Skeletal muscle tissue (tissue), 4 donors: Measurements from ENCODE around the gene THRAP3. TPM values are rescaled to one million over a fixed set of nuclear protein-coding genes. Genes with fewer than 3 reads are reported as not detected.

Experiments
- H3K27ac ChIP-seq: one replicate; pipeline ENCODE4 v1.7.0; 2013; ENCODE audit warnings: mild to moderate bottlenecking, low read depth, low read length, inconsistent platforms
- H3K27me3 ChIP-seq, 3 donors: one replicate each; pipeline ENCODE4 v1.7.0; 2013; ENCODE audit warnings: low read length in 3 of 3; ENCODE audit not compliant: control insufficient read depth in 3 of 3, insufficient read depth in 3 of 3
- H3K36me3 ChIP-seq, 3 donors: one replicate each; pipeline ENCODE4 v1.7.0; 2013; ENCODE audit warnings: low read length in 3 of 3; ENCODE audit not compliant: control insufficient read depth in 3 of 3, insufficient read depth in 3 of 3
- H3K4me1 ChIP-seq, 3 donors: one replicate each; pipeline ENCODE4 v1.7.0; 2013; ENCODE audit warnings: low read length in 3 of 3, mild to moderate bottlenecking in 3 of 3; ENCODE audit not compliant: control insufficient read depth in 3 of 3, insufficient read depth in 3 of 3
- H3K4me3 ChIP-seq, 3 donors: one replicate each; pipeline ENCODE4 v1.7.0; 2013; ENCODE audit warnings: low read length in 3 of 3
- H3K9ac ChIP-seq, 3 donors: one replicate each; pipeline ENCODE4 v1.7.0; 2013; ENCODE audit warnings: low read length in 3 of 3, mild to moderate bottlenecking in 3 of 3, moderate library complexity in 2 of 3, low read depth in 1 of 3
- H3K9me3 ChIP-seq, 3 donors: one replicate each; pipeline ENCODE4 v1.7.0; 2013; ENCODE audit warnings: low read length in 3 of 3; ENCODE audit not compliant: control insufficient read depth in 3 of 3
- total RNA-seq: library from RNA; depleted of rRNA; stranded (reverse); fragments of >200 nt; gene quantifications from one replicate; pipeline ENCODE4 v1.2.3, GENCODE V29; 2014
- donor health status: Osteomylitis.

Gene THRAP3
- total RNA-seq, 1 donor from 2014 or later: 51.7 TPM

- Histone ChIP-seq H3K27ac (no peak overlapping the region), H3K9me3 (no peaks in the 10 kb centered on the region), H3K4me3 (no peak overlapping the region), H3K9ac (no peak overlapping the region), H3K36me3 (peaks cover 0 to 6% (median 0%) of the 10 kb centered on the region in 3 donors), H3K27me3 (no peaks in the 10 kb centered on the region), H3K4me1 (peaks cover 21 to 34% (median 32%) of the 10 kb centered on the region in 3 donors)
Measured at GRCh38 chr1:36269408-36269838, 45.2 kb downstream of the THRAP3 start.

GRCh38 chr1:36273024-36273423, 48.8 kb downstream of the THRAP3 start:
- H3K27ac ChIP-seq: peak overlapping the region; percentile 68
- peaks cover 0 to 6% (median 0%) of the 10 kb centered on the region in 3 donors for H3K36me3 ChIP-seq
- peaks cover 14 to 18% (median 16%) of the 10 kb centered on the region in 3 donors for H3K4me1 ChIP-seq
- no peaks in the 10 kb centered on the region for H3K27me3 ChIP-seq
- H3K4me3 ChIP-seq: no peak overlapping the region
- no peak overlapping the region for H3K9ac ChIP-seq
- H3K9me3 ChIP-seq: no peaks in the 10 kb centered on the region

- H3K4me3 ChIP-seq: no peak overlapping the region
- peaks cover 16 to 19% (median 17%) of the 10 kb centered on the region in 3 donors for H3K4me1 ChIP-seq
- H3K27ac ChIP-seq: no peak overlapping the region
- no peak overlapping the region for H3K9ac ChIP-seq
- no peaks in the 10 kb centered on the region for H3K27me3 ChIP-seq
- peaks cover 0 to 6% (median 0%) of the 10 kb centered on the region in 3 donors for H3K36me3 ChIP-seq
- no peaks in the 10 kb centered on the region for H3K9me3 ChIP-seq
Measured at GRCh38 chr1:36274201-36274600, 50.0 kb downstream of the THRAP3 start.

GRCh38 chr1:36276688-36277087, 52.4 kb downstream of the THRAP3 start:
- no peaks in the 10 kb centered on the region for H3K9me3 ChIP-seq
- H3K27me3 ChIP-seq: no peaks in the 10 kb centered on the region
- no peak overlapping the region for H3K9ac ChIP-seq
- H3K27ac ChIP-seq: peak overlapping the region; percentile 91
- peaks cover 21 to 28% (median 26%) of the 10 kb centered on the region in 3 donors for H3K4me1 ChIP-seq
- H3K36me3 ChIP-seq: peaks cover 0 to 3% (median 0%) of the 10 kb centered on the region in 3 donors
- no peak overlapping the region for H3K4me3 ChIP-seq

GRCh38 chr1:36279110-36279788, 55.0 kb downstream of the THRAP3 start:
- no peaks in the 10 kb centered on the region for H3K27me3 ChIP-seq
- H3K9ac ChIP-seq: peak overlapping the region in 1 of 3 donors; percentile 5
- no peaks in the 10 kb centered on the region for H3K9me3 ChIP-seq
- H3K36me3 ChIP-seq: peaks cover 3 to 9% (median 7%) of the 10 kb centered on the region in 3 donors
- peaks cover 20 to 30% (median 30%) of the 10 kb centered on the region in 3 donors for H3K4me1 ChIP-seq
- peak overlapping the region; percentile 91 for H3K27ac ChIP-seq
- no peak overlapping the region for H3K4me3 ChIP-seq

GRCh38 chr1:36279789-36280296, 55.6 kb downstream of the THRAP3 start:
- Histone ChIP-seq H3K4me1 (peaks cover 25 to 36% (median 35%) of the 10 kb centered on the region in 3 donors), H3K4me3 (no peak overlapping the region), H3K27ac (peak overlapping the region; percentile 91), H3K36me3 (peaks cover 3 to 14% (median 10%) of the 10 kb centered on the region in 3 donors), H3K9ac (peak overlapping the region in 2 of 3 donors; percentile 10 to 12), H3K27me3 (no peaks in the 10 kb centered on the region), H3K9me3 (no peaks in the 10 kb centered on the region)

GRCh38 chr1:36284061-36284460, 59.8 kb downstream of the THRAP3 start:
- H3K27me3 ChIP-seq: no peaks in the 10 kb centered on the region
- H3K9ac ChIP-seq: peak overlapping the region; percentile 1 to 48 (median 15)
- peaks cover 50 to 65% (median 50%) of the 10 kb centered on the region in 3 donors for H3K4me1 ChIP-seq
- peak overlapping the region; percentile 31 for H3K27ac ChIP-seq
- H3K4me3 ChIP-seq: no peak overlapping the region
- H3K9me3 ChIP-seq: no peaks in the 10 kb centered on the region
- peaks cover 18 to 36% (median 30%) of the 10 kb centered on the region in 3 donors for H3K36me3 ChIP-seq

GRCh38 chr1:36284517-36284916, 60.3 kb downstream of the THRAP3 start:
- H3K9me3 ChIP-seq: no peaks in the 10 kb centered on the region
- peak overlapping the region; percentile 1 to 39 (median 15) for H3K9ac ChIP-seq
- no peak overlapping the region for H3K4me3 ChIP-seq
- peak overlapping the region; percentile 31 for H3K27ac ChIP-seq
- no peaks in the 10 kb centered on the region for H3K27me3 ChIP-seq
- H3K36me3 ChIP-seq: peaks cover 21 to 40% (median 35%) of the 10 kb centered on the region in 3 donors
- peaks cover 50 to 69% (median 54%) of the 10 kb centered on the region in 3 donors for H3K4me1 ChIP-seq

GRCh38 chr1:36285443-36286101, 61.3 kb downstream of the THRAP3 start:
- no peaks in the 10 kb centered on the region for H3K9me3 ChIP-seq
- peak overlapping the region; percentile 31 for H3K27ac ChIP-seq
- H3K9ac ChIP-seq: peak overlapping the region in 1 of 3 donors; percentile 39
- H3K27me3 ChIP-seq: no peaks in the 10 kb centered on the region
- peaks cover 44 to 67% (median 48%) of the 10 kb centered on the region in 3 donors for H3K4me1 ChIP-seq
- no peak overlapping the region for H3K4me3 ChIP-seq
- H3K36me3 ChIP-seq: peaks cover 28 to 50% (median 44%) of the 10 kb centered on the region in 3 donors
